HG03460 (cell line): ENCODE data around the gene BAG5.

Experiments
- ATAC-seq: cut with Tn5 transposase; IDR thresholded peaks from one replicate; pipeline ENCODE4 v1.9.1; 2021; ENCODE audit not compliant: unreplicated experiment

Gene BAG5

GRCh38 chr14:103510724-103511693 lies 51.4 kb downstream of the BAG5 start:
- ATAC-seq = no peak

- no peak for ATAC-seq
These were observed 52.4 kb downstream of the BAG5 start for GRCh38 chr14:103509864-103510723.

GRCh38 chr14:103508521-103509329 lies 53.7 kb downstream of the BAG5 start:
- ATAC-seq = no peak

DNA sequence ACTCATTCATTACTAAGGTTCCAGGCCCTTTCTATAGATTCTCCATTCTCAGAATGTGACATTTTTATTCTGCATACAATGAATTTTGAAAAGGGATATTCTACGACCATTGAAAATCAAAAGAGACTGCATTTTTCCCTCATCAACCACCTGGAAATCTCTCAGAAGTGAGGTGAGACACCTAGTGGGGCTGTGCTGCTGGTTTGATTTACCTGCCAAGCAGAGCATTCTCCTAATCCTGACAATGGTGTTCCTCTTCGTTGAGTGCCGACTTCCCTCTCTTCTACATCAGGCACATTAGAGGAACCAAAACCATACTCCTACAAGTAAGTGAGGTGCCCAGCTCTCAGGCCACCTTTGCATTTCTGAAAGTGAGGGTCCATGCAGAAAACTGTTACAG lies 54.7 kb downstream of the BAG5 start:
- ATAC-seq = no peak
